GM13976 (cell line): Measurements from ENCODE around the gene SNAP91.

Experiments
- DNase-seq: peaks from one replicate; pipeline ENCODE4 v3.0.0; 2012; ENCODE audit warnings: low spot score
- CTCF ChIP-seq: IDR thresholded peaks from 2 replicates; pipeline ENCODE4 v1.5.1; 2012; ENCODE audit warnings: borderline replicate concordance, mild to moderate bottlenecking; ENCODE audit not compliant: insufficient read depth; ENCODE audit errors: extremely low read depth, missing control alignments, control extremely low read depth
- in situ Hi-C: fragments of 300-500 bp; cut with MboI; formaldehyde crosslinking; loops from one replicate; pipeline ENCODE4 v1.12.0; 2022; ENCODE audit warnings: low sequenced_read_pairs, mixed read lengths, inconsistent platforms; ENCODE audit not compliant: unreplicated experiment

Gene SNAP91

DNA sequence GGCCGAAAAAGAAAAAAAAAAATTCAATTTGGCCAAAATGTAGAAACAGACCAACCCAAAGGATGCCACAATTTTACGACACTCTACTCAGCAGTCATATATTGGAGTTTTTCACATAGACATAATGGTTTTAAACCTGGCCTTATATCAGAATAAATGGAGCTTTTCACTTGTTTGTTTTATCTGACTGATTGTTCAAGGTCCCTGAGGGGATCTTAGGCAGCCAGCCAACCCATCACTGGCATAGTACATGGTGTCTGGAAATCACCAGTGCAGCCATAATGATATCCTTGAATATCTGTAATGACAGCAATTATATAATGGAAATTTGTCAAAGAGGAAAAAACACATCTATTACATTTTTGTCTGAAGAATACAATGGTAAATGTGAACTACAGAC lies 99.7 kb downstream of the SNAP91 start:
- in situ Hi-C loops = loop anchor here (25.0 kb wide), 1 partner anchor 628 kb away; the partner anchor contains the start of gene CEP162

GRCh38 chr6:83605517-83605916 lies 103.4 kb downstream of the SNAP91 start:
- DNase-seq = no peak
- in situ Hi-C loops = loop anchor here (25.0 kb wide), 1 partner anchor 632 kb away; the partner anchor contains the start of gene CEP162
- no peak for TF ChIP-seq CTCF

More for the DNA sequence above, 99.7 kb downstream of the SNAP91 start:
- DNase-seq = no peak
- TF ChIP-seq CTCF = no peak

DNA sequence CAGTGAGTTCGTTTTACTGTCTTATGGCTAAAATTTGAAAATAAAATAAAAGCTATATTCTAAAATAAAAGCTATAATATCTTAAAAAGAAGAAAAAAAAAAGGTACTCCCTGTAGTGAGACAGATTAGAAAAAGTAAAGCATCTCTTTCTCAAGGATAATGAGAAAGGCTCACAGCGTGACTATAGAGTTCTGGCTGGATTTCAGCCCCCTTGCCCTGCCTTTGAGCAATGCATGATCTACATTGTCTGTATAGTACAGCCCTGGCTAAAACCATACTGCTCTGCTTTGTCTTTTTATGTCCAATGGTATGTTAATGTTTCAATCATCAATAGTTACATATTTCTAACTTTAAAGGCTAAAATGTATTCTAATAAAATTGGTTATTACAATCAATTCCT lies 105.3 kb downstream of the SNAP91 start:
- in situ Hi-C loops = loop anchor here (25.0 kb wide), 1 partner anchor 634 kb away; the partner anchor contains the start of gene CEP162
- TF ChIP-seq CTCF = no peak
- DNase-seq = no peak

- in situ Hi-C loops = loop anchor here (25.0 kb wide), 1 partner anchor 636 kb away; the partner anchor contains the start of gene CEP162
- TF ChIP-seq CTCF = no peak
- DNase-seq = no peak
Measured at GRCh38 chr6:83601119-83601518, 107.8 kb downstream of the SNAP91 start.

DNA sequence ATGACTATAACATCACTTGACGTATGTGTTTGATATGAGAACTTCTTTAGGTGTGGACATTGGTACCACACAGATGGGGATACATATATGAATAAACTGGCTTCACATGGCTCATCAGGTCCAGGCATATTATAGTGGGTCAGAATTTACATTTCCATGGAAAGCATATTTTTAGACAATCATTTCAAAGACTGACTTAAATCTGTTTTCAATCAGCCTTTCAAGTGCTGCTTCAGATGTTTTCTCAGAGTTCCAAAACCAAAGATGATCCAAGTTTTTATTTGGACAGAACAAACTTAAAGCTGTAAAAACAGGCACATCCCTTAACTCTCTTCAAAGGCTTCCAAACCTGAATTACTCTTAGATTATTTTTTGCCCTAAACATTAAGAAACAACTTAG lies 108.4 kb downstream of the SNAP91 start:
- TF ChIP-seq CTCF = no peak
- in situ Hi-C loops = loop anchor here (25.0 kb wide), 1 partner anchor 637 kb away; the partner anchor contains the start of gene CEP162
- DNase-seq = no peak

GRCh38 chr6:83597511-83597910 lies 111.4 kb downstream of the SNAP91 start:
- in situ Hi-C loops = no loop called here
- no peak for DNase-seq
- no peak for TF ChIP-seq CTCF
